Measurements from ENCODE around the gene PRKCH. TPM values are rescaled to one million over a fixed set of nuclear protein-coding genes. Genes with fewer than 3 reads are reported as not detected.
"Not testable (repeated sequence)": the region's sequence is repeated elsewhere in the genome, so short reads cannot be mapped to it uniquely, and the experiment has no call there.

The PRKCH gene
- total RNA-seq, 1 experiment from 2014 or later: 18.3 TPM

- Mint-ChIP-seq H3K9me3 (ENCODE audit: unreplicated experiment) (no peaks in the 10 kb centered on the region), H3K36me3 (ENCODE audit: insufficient read depth, unreplicated experiment) (no peaks in the 10 kb centered on the region), H3K4me3 (ENCODE audit: unreplicated experiment) (no peak overlapping the region), H3K27me3 (ENCODE audit: insufficient read depth, unreplicated experiment) (no peaks in the 10 kb centered on the region), H3K27ac (ENCODE audit: unreplicated experiment) (no peak overlapping the region), H3K4me1 (ENCODE audit: low read depth, unreplicated experiment) (no peaks in the 10 kb centered on the region)
- Histone ChIP-seq H3K36me3 (ENCODE audit: control insufficient read depth, insufficient read depth, low read length) (no peaks in the 10 kb centered on the region), H3K4me3 (ENCODE audit: low read depth, low read length) (no peak overlapping the region), H3K9me3 (no peaks in the 10 kb centered on the region), H3K27me3 (replicated peaks; ENCODE audit: control insufficient read depth, insufficient read depth, low read length) (no peaks in the 10 kb centered on the region), H3K4me1 (no peaks in the 10 kb centered on the region)
- CTCF ChIA-PET: no interaction called here
- no peak for DNase-seq
- no TSS peak for BruUV-seq (replicated peaks)
- POLR2A ChIA-PET: no interaction called here
- intact Hi-C loops (cut with micrococcal nuclease; ENCODE audit: unreplicated experiment): loop anchor here (5.0 kb wide), 1 partner anchor 100 kb away; no protein-coding TSS in a partner anchor
- no peak for TF ChIP-seq CTCF (IDR thresholded peaks at IDR 0.05; ENCODE audit: insufficient read depth in 1 of 2, low read depth in 1 of 2, low read length in 1 of 2, severe bottlenecking in 1 of 2, unreplicated experiment in 1 of 2)
Measured at GRCh38 chr14:61462566-61463193, 141.3 kb downstream of the PRKCH start.

DNA sequence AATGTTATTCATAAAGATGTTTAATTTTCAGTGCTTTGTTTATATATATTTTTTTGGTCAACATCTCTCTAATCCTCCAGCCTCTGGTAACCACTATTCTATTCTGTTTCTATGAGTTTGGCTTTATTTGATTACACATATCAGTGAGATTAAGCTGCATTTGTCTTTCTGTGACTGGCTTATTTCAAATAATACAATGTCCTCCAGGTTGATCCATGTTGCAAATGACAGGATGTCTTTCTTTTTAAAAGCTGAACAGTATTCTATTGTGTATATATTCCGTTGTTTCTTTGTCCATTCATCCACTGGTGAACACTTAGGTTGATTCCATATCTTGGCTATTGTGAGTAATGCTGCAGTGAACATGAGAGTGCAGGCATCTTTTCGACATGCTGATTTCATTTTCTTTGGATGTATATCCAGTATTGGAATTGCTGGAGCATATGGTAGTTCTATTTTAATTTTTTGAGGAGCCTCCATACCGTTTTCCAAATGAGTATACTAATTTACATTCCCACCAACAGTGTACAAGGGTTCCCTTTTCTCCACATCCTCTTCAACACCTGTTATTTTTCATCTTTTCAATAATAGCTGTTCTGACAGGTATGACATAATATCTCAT, 142.4 kb downstream of the PRKCH start:
- ChIA-PET POLR2A (no interaction called here), CTCF (no interaction called here)
- intact Hi-C loops (cut with micrococcal nuclease; ENCODE audit: unreplicated experiment): loop anchor here (5.0 kb wide), 1 partner anchor 99 kb away; no protein-coding TSS in a partner anchor
- Mint-ChIP-seq H3K27ac (ENCODE audit: unreplicated experiment) (no peak overlapping the region), H3K36me3 (ENCODE audit: insufficient read depth, unreplicated experiment) (no peaks in the 10 kb centered on the region), H3K27me3 (ENCODE audit: insufficient read depth, unreplicated experiment) (no peaks in the 10 kb centered on the region), H3K4me3 (ENCODE audit: unreplicated experiment) (no peak overlapping the region), H3K9me3 (ENCODE audit: unreplicated experiment) (no peaks in the 10 kb centered on the region), H3K4me1 (ENCODE audit: low read depth, unreplicated experiment) (no peaks in the 10 kb centered on the region)
- Histone ChIP-seq H3K4me1 (no peaks in the 10 kb centered on the region), H3K4me3 (ENCODE audit: low read depth, low read length) (no peak overlapping the region), H3K36me3 (ENCODE audit: control insufficient read depth, insufficient read depth, low read length) (no peaks in the 10 kb centered on the region), H3K27me3 (replicated peaks; ENCODE audit: control insufficient read depth, insufficient read depth, low read length) (no peaks in the 10 kb centered on the region), H3K9me3 (no peaks in the 10 kb centered on the region)
- no TSS peak for BruUV-seq (replicated peaks)
- no peak for DNase-seq
- no peak for TF ChIP-seq CTCF (IDR thresholded peaks at IDR 0.05; ENCODE audit: insufficient read depth in 1 of 2, low read depth in 1 of 2, low read length in 1 of 2, severe bottlenecking in 1 of 2, unreplicated experiment in 1 of 2)

GRCh38 chr14:61464539-61465320, 143.4 kb downstream of the PRKCH start:
- intact Hi-C loops (cut with micrococcal nuclease; ENCODE audit: unreplicated experiment): loop anchor here (5.0 kb wide), 1 partner anchor 98 kb away; no protein-coding TSS in a partner anchor
- H3K4me1 ChIP-seq; H3K36me3 ChIP-seq (ENCODE audit: control insufficient read depth, insufficient read depth, low read length); H3K9me3 ChIP-seq; H3K27me3 Mint-ChIP-seq (ENCODE audit: insufficient read depth, unreplicated experiment); H3K36me3 Mint-ChIP-seq (ENCODE audit: insufficient read depth, unreplicated experiment); H3K27ac Mint-ChIP-seq (ENCODE audit: unreplicated experiment); BruUV-seq (replicated peaks); POLR2A ChIA-PET; DNase-seq; H3K4me3 Mint-ChIP-seq (ENCODE audit: unreplicated experiment); CTCF ChIA-PET; H3K9me3 Mint-ChIP-seq (ENCODE audit: unreplicated experiment); H3K27me3 ChIP-seq (replicated peaks; ENCODE audit: control insufficient read depth, insufficient read depth, low read length); H3K4me3 ChIP-seq (ENCODE audit: low read depth, low read length); H3K4me1 Mint-ChIP-seq (ENCODE audit: low read depth, unreplicated experiment): not testable (repeated sequence)
